NT2/D1 (cell line): ENCODE measurements around the gene ADNP.

ENCODE experiments used
- DNase-seq: peaks from one replicate; pipeline ENCODE4 v3.0.0-alpha.2; 2011; ENCODE audit warnings: low read depth, low spot score
- H3K27me3 ChIP-seq: 2 replicates; pipeline ENCODE4 v1.6.0; 2011; ENCODE audit warnings: mild to moderate bottlenecking; ENCODE audit not compliant: insufficient read length, insufficient read depth
- H3K36me3 ChIP-seq: 2 replicates; pipeline ENCODE4 v1.6.1; 2011; ENCODE audit warnings: mild to moderate bottlenecking, low read length, mixed read lengths; ENCODE audit not compliant: insufficient read depth, insufficient read length
- H3K4me1 ChIP-seq: 2 replicates; pipeline ENCODE4 v1.5.1; 2011; ENCODE audit not compliant: insufficient read depth, insufficient read length
- H3K4me3 ChIP-seq: 2 replicates; pipeline ENCODE4 v1.5.1; 2011; ENCODE audit warnings: low read depth; ENCODE audit not compliant: insufficient read length
- H3K9ac ChIP-seq: 2 replicates; pipeline ENCODE4 v1.6.0; 2011; ENCODE audit warnings: low read depth; ENCODE audit not compliant: insufficient read length
- H3K9me3 ChIP-seq: 2 replicates; pipeline ENCODE4 v1.5.1; 2011; ENCODE audit warnings: mild to moderate bottlenecking, low read length; ENCODE audit not compliant: insufficient read depth
- SUZ12 ChIP-seq: IDR thresholded peaks from 2 replicates; pipeline ENCODE4 v1.6.1; 2011; ENCODE audit not compliant: insufficient read length, insufficient read depth; ENCODE audit errors: extremely low read depth
- YY1 ChIP-seq: IDR thresholded peaks from 2 replicates; pipeline ENCODE4 v1.6.1; 2011; ENCODE audit not compliant: insufficient read length, insufficient read depth
- ZNF274 ChIP-seq: IDR thresholded peaks from 2 replicates; pipeline ENCODE4 v1.6.1; 2011; ENCODE audit warnings: mild to moderate bottlenecking, low read depth, low read length

ADNP gene

GRCh38 chr20:50968289-50968688 is 37.1 kb upstream of the ADNP start:
- DNase-seq: no peak
- H3K4me3 ChIP-seq: no peak overlapping the region
- H3K9ac ChIP-seq: no peak overlapping the region
- no peaks in the 10 kb centered on the region for H3K36me3 ChIP-seq
- no peaks in the 10 kb centered on the region for H3K4me1 ChIP-seq
- no peaks in the 10 kb centered on the region for H3K27me3 ChIP-seq
- TF ChIP-seq SUZ12 (no peak), YY1 (no peak), ZNF274 (no peak)
- no peaks in the 10 kb centered on the region for H3K9me3 ChIP-seq

- TF ChIP-seq SUZ12: no peak
- TF ChIP-seq ZNF274: no peak
- Histone ChIP-seq H3K27me3 (no peaks in the 10 kb centered on the region), H3K9ac (no peak overlapping the region), H3K4me3 (no peak overlapping the region), H3K36me3 (no peaks in the 10 kb centered on the region), H3K9me3 (no peaks in the 10 kb centered on the region), H3K4me1 (no peaks in the 10 kb centered on the region)
- DNase-seq: no peak
Observed at GRCh38 chr20:50967586-50967985, 36.3 kb upstream of the ADNP start.

DNA sequence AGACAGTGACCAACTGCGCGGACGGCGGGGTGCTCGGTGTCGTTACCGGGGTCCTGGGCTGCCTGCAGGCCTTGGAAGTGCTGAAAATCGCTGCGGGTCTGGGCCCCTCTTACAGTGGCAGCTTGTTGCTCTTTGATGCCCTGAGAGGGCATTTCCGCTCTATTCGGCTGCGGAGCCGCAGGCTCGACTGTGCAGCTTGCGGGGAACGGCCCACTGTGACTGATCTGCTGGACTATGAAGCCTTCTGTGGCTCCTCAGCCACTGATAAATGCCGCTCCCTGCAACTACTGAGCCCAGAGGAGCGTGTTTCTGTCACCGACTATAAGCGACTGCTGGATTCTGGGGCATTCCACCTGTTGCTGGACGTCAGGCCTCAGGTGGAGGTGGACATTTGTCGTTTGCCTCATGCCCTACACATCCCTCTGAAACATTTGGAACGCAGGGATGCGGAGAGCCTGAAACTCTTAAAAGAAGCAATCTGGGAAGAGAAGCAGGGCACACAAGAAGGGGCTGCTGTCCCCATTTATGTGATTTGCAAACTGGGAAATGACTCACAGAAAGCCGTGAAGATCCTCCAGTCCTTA is 28.4 kb upstream of the ADNP start:
- H3K4me1 ChIP-seq: peaks cover 3% of the 10 kb centered on the region
- TF ChIP-seq ZNF274 (no peak), SUZ12 (no peak), YY1 (no peak)
- H3K9ac ChIP-seq: peak overlapping the region; percentile 99
- H3K36me3 ChIP-seq: peaks cover 38% of the 10 kb centered on the region
- H3K9me3 ChIP-seq: 0 out of 2 replicates have a peak, but pooled peaks cover 7% of the 10 kb centered on the region
- peak overlapping the region; percentile 95 for H3K4me3 ChIP-seq
- H3K27me3 ChIP-seq: no peaks in the 10 kb centered on the region
- DNase-seq: no peak

- Histone ChIP-seq H3K4me1 (peaks cover 3% of the 10 kb centered on the region), H3K27me3 (no peaks in the 10 kb centered on the region), H3K9me3 (0 out of 2 replicates have a peak, but pooled peaks cover 7% of the 10 kb centered on the region), H3K4me3 (peak within 1 kb of the TSS; percentile 95), H3K9ac (peak within 1 kb of the TSS; percentile 99), H3K36me3 (peaks cover 46% of the 10 kb centered on the region)
- TF ChIP-seq SUZ12: no peak
- peak; percentile 78 for TF ChIP-seq YY1
- TF ChIP-seq ZNF274: no peak
- DNase-seq: peak; percentile 83
Observed at GRCh38 chr20:50958615-50959542, 27.6 kb upstream of the ADNP start, which contains the start of gene MOCS3. MOCS3 (plus strand) TSS chr20:50958818; CDS start chr20:50958843, 25 bp downstream.

GRCh38 chr20:50957798-50958614 is 26.8 kb upstream of the ADNP start, which contains the start of gene DPM1:
DPM1 (minus strand) TSS chr20:50958532; CDS start chr20:50958523, 9 bp downstream.
- DNase-seq: peak; percentile 89
- Histone ChIP-seq H3K9ac (peak within 1 kb of the TSS; percentile 99), H3K9me3 (0 out of 2 replicates have a peak, but pooled peaks cover 7% of the 10 kb centered on the region), H3K36me3 (peaks cover 54% of the 10 kb centered on the region), H3K4me3 (peak within 1 kb of the TSS; percentile 95), H3K4me1 (peaks cover 3% of the 10 kb centered on the region), H3K27me3 (no peaks in the 10 kb centered on the region)
- no peak for TF ChIP-seq ZNF274
- TF ChIP-seq YY1: no peak
- no peak for TF ChIP-seq SUZ12

GRCh38 chr20:50957276-50957675 is 26.0 kb upstream of the ADNP start:
- H3K9me3 ChIP-seq: 0 out of 2 replicates have a peak, but pooled peaks cover 6% of the 10 kb centered on the region
- H3K27me3 ChIP-seq: no peaks in the 10 kb centered on the region
- no peak for DNase-seq
- peak overlapping the region; percentile 95 for H3K4me3 ChIP-seq
- TF ChIP-seq ZNF274 (no peak), SUZ12 (no peak), YY1 (no peak)
- peak overlapping the region; percentile 99 for H3K9ac ChIP-seq
- peaks cover 3% of the 10 kb centered on the region for H3K4me1 ChIP-seq
- H3K36me3 ChIP-seq: peaks cover 60% of the 10 kb centered on the region
